Stimulated activated memory B cell treated with anti-CD40 and anti-IgM and Interleukin-4, amounts not matched to agents 10 μg/mL and 1 μg/mL and 100 μg/mL, for 72 hours (primary cell): ENCODE results near the gene TARBP1.
"Not testable (repeated sequence)": the region's sequence is repeated elsewhere in the genome, so short reads cannot be mapped to it uniquely, and the experiment has no call there.

Experiments
- ATAC-seq: fragments of 150-1000 bp; cut with Tn5 transposase; 2 replicates; pipeline ENCODE4 v1.10.0; 2021
- H3K27ac Mint-ChIP-seq: one replicate; pipeline ENCODE4 v1.8.0; 2022; ENCODE audit warnings: mild to moderate bottlenecking, mixed read lengths
- H3K27me3 Mint-ChIP-seq: one replicate; pipeline ENCODE4 v1.8.0; 2022; ENCODE audit warnings: mixed read lengths
- H3K36me3 Mint-ChIP-seq: one replicate; pipeline ENCODE4 v1.8.0; 2022; ENCODE audit warnings: mixed read lengths
- H3K4me1 Mint-ChIP-seq: one replicate; pipeline ENCODE4 v1.8.0; 2022; ENCODE audit warnings: mixed read lengths
- H3K4me3 Mint-ChIP-seq: one replicate; pipeline ENCODE4 v1.8.0; 2022; ENCODE audit warnings: mild to moderate bottlenecking, moderate library complexity, mixed read lengths
- H3K9me3 Mint-ChIP-seq: one replicate; pipeline ENCODE4 v1.8.0; 2022; ENCODE audit warnings: mixed read lengths

Gene TARBP1

DNA sequence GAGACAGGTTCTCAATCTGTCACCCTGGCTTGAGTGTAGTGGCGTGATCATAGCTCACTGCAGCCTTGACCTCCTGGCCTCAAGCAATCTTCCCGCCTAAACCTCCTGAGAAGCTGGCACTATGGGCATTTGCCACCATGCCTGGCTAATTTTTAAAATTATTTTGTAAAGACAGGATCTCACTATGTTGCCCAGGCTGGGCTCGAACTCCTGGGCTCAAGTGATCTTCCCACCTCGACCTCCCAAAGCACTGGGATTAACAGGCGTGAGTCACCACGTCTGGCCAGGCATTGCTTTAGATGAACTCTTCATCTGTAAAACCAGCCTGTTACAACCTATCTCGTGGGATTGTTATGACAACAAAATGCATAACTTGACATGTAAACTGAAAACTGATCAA lies 103.3 kb downstream of the TARBP1 start:
- Mint-ChIP-seq H3K36me3 (peaks cover 49% of the 10 kb centered on the region), H3K4me3 (no peak overlapping the region), H3K9me3 (peaks cover 7% of the 10 kb centered on the region), H3K4me1 (peaks cover 57% of the 10 kb centered on the region), H3K27me3 (no peaks in the 10 kb centered on the region), H3K27ac (no peak overlapping the region)
- ATAC-seq, result no peak

DNA sequence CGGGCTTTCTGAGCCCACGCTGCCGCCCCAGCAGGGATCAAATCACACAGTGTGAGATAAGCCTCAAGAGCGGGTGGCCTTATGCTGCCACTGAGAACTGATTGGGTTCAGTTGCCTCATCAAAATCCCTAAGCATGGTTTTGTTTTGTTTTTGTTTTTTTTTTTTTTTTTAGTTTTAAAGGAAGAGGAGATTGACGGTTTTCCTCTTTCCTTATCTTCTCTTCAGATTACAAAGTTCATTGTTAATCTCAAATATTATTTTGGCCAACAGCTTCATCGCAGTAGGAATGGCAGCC lies 105.1 kb downstream of the TARBP1 start:
- Mint-ChIP-seq H3K4me3 (peak overlapping the region; percentile 94), H3K27me3 (no peaks in the 10 kb centered on the region), H3K9me3 (no peaks in the 10 kb centered on the region), H3K36me3 (peaks cover 32% of the 10 kb centered on the region), H3K27ac (peak overlapping the region; percentile 96), H3K4me1 (peaks cover 50% of the 10 kb centered on the region)
- peak; percentile 55 for ATAC-seq

DNA sequence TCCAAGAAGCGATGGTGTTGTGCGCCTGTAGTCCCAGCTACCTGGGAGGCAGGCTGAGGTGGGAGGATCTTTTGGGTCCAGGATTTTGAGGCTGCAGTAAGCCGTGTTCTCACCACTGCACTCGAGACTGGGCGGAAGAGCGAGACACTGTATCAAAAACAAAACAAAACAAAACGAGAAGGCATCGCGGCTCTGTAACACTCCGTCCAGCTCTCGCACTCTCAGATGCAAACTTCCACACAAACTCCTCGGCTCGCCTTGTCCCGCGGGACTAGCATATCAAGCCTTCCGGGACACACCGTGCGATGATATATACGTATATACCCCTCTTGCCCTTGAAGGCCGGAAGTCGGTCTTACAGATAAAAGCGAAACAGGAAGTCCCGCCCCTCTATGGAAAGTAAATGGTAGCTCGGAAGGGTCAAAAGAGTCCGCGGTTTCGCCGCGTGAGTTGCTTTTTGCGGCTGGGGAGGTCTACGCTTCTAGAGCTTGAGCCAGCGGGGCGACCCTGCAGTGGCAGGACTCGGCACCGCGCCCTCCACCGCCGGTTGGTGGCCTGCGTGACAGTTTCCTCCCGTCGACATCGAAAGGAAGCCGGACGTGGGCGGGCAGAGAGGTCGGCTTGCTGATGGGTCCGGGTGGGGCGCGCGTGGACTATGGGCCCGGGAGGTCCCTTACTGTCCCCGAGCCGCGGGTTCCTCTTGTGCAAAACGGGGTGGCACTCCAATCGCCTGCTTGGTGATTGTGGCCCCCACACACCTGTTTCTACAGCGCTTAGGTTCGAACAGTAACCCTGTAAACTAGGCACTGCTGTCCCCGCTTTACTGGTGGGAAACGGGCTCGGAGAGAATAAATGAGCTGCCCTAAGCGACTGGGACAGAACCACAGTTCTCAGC lies 105.7 kb downstream of the TARBP1 start, which contains the start of gene COA6:
COA6 (plus strand) TSS at position 393 of the 895 bp plus-strand sequence; CDS start at position 404, 11 bp downstream.
- Mint-ChIP-seq H3K4me3 (peak within 1 kb of the TSS; percentile 94), H3K27ac (peak within 1 kb of the TSS; percentile 96), H3K36me3 (peaks cover 26% of the 10 kb centered on the region), H3K4me1 (peaks cover 48% of the 10 kb centered on the region), H3K9me3 (no peaks in the 10 kb centered on the region), H3K27me3 (no peaks in the 10 kb centered on the region)
- ATAC-seq, result peak; percentile 96

DNA sequence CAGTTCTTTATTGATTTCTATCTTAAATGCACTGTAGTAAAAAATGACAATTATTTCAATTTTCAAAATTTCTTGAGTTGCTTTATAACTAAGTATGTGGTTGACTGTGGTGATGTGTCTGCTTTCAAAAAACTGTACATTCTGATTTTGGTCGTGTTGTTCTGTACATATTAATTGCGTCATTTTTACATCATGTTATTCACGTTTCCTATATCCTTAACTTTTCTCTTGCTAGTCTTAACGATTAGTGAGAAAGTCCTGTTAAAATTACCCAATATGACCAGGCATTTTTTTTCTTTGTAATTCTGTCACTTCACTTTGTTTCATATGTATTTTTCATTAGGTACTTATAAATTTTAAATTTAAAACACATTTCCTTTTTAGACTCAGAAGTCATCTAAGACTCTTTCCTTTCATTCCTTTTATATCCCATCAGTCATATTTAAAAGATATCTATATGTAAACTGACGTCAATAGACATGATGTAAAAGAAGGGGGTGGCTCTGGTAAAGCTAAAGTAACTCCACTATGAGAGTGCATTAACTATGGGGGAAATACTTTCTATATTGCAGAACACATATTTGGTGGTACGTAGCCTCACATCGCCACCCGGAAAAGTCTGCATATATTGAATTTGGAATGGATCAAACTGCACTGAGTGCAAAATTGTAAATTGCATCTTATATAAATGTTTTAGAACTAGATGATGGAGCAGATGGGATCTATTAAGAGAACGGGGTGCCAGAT lies 106.8 kb downstream of the TARBP1 start:
- H3K9me3 Mint-ChIP-seq, result no peaks in the 10 kb centered on the region
- peaks cover 14% of the 10 kb centered on the region for H3K36me3 Mint-ChIP-seq
- no peak for ATAC-seq
- peak overlapping the region; percentile 96 for H3K27ac Mint-ChIP-seq
- H3K27me3 Mint-ChIP-seq, result no peaks in the 10 kb centered on the region
- H3K4me3 Mint-ChIP-seq, result peak overlapping the region; percentile 94
- H3K4me1 Mint-ChIP-seq, result peaks cover 38% of the 10 kb centered on the region

DNA sequence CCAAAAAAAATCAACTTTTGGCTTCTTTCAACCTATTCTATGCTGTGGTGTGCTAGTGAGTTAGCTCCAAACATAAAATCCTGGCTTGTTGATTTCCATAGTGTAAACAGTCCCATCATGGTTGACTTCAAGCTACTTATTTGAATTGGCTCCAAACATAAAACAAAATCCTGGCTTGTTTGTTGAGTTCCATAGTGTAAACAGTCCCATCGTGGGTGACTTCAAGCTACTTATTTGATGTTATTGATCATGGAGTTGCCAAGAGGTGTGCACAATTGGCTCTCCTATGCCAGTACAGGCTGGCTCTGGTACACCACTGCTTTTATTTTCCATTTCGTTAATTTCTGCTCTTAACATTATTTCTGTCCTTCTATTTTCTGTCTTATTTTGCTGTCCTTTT lies 107.6 kb downstream of the TARBP1 start:
- Mint-ChIP-seq H3K4me1 (peaks cover 32% of the 10 kb centered on the region), H3K36me3 (peaks cover 7% of the 10 kb centered on the region), H3K27me3 (no peaks in the 10 kb centered on the region), H3K9me3 (no peaks in the 10 kb centered on the region), H3K27ac (no peak overlapping the region), H3K4me3 (no peak overlapping the region)
- no peak for ATAC-seq

- Mint-ChIP-seq H3K4me1 (peaks cover 20% of the 10 kb centered on the region), H3K9me3 (no peaks in the 10 kb centered on the region), H3K27ac (no peak overlapping the region), H3K36me3 (no peaks in the 10 kb centered on the region), H3K27me3 (no peaks in the 10 kb centered on the region), H3K4me3 (no peak overlapping the region)
- ATAC-seq, result no peak
These were observed 109.2 kb downstream of the TARBP1 start for GRCh38 chr1:234369784-234370183.

- ATAC-seq, result no peak
These were observed 109.9 kb downstream of the TARBP1 start for GRCh38 chr1:234369033-234369430.

GRCh38 chr1:234368320-234369032 lies 110.5 kb downstream of the TARBP1 start:
- Mint-ChIP-seq H3K4me3 (no peak overlapping the region), H3K9me3 (no peaks in the 10 kb centered on the region), H3K27ac (peak overlapping the region; percentile 10), H3K27me3 (no peaks in the 10 kb centered on the region), H3K36me3 (no peaks in the 10 kb centered on the region), H3K4me1 (peaks cover 9% of the 10 kb centered on the region)
- ATAC-seq, result no peak

More at GRCh38 chr1:234369033-234369430, 109.9 kb downstream of the TARBP1 start:
- no peaks in the 10 kb centered on the region for H3K9me3 Mint-ChIP-seq
- H3K36me3 Mint-ChIP-seq, result no peaks in the 10 kb centered on the region
- peak overlapping the region; percentile 10 for H3K27ac Mint-ChIP-seq
- peaks cover 12% of the 10 kb centered on the region for H3K4me1 Mint-ChIP-seq
- H3K27me3 Mint-ChIP-seq, result no peaks in the 10 kb centered on the region
- no peak overlapping the region for H3K4me3 Mint-ChIP-seq

GRCh38 chr1:234362558-234362957 lies 116.4 kb downstream of the TARBP1 start:
- no peaks in the 10 kb centered on the region for H3K27me3 Mint-ChIP-seq
- H3K36me3 Mint-ChIP-seq, result no peaks in the 10 kb centered on the region
- no peak overlapping the region for H3K4me3 Mint-ChIP-seq
- no peak overlapping the region for H3K27ac Mint-ChIP-seq
- H3K4me1 Mint-ChIP-seq, result peaks cover 8% of the 10 kb centered on the region
- H3K9me3 Mint-ChIP-seq, result no peaks in the 10 kb centered on the region
- no peak for ATAC-seq

DNA sequence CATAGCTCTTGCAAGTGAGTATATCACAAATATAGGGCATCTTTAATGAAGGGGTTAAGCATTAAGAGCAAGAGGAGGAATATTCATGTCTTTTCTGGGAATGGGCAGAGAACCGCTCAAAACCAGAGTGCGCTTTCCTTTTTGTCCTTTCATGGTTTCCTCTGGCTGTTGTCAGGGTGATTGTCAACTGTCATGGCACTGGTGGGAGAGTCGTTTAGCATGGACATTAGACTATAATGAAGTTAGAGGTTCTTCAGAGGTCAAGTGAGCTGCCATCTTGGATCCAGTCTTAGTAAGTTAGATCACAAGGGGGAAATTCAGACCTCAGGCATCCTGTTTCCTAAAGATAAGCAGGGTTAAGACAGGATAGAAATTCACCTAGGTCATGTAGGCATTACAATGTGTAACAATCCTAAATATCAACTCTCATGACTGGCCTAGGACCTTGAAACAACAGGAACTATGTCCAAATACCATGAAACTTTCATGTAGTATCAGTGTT lies 117.8 kb downstream of the TARBP1 start:
- H3K36me3 Mint-ChIP-seq, result no peaks in the 10 kb centered on the region
- no peaks in the 10 kb centered on the region for H3K9me3 Mint-ChIP-seq
- no peak overlapping the region for H3K27ac Mint-ChIP-seq
- H3K4me3 Mint-ChIP-seq, result no peak overlapping the region
- no peak for ATAC-seq
- H3K4me1 Mint-ChIP-seq, result peaks cover 8% of the 10 kb centered on the region
- no peaks in the 10 kb centered on the region for H3K27me3 Mint-ChIP-seq

DNA sequence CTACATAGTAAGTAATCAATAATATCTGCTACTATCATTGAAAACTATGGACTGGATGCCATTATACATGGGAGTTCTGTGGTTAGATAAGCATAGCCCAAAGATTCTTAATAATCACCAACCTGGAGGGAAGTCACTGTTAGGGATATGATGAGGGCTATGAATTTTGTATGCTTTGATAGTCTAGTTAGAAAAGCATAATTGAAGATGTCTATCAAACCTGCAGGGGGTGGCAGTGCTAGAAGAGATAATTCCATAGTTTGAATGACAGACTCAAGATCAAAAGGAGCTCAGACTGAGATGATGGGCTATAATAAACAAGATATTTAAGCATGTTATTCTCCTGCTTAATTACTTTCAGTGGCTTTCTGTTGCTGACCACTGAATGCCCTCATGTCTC lies 121.1 kb downstream of the TARBP1 start:
- H3K36me3 Mint-ChIP-seq, result no peaks in the 10 kb centered on the region
- H3K27me3 Mint-ChIP-seq, result no peaks in the 10 kb centered on the region
- H3K27ac Mint-ChIP-seq, result peak overlapping the region; percentile 87
- peak overlapping the region; percentile 64 for H3K4me3 Mint-ChIP-seq
- ATAC-seq, result no peak
- peaks cover 8% of the 10 kb centered on the region for H3K4me1 Mint-ChIP-seq
- no peaks in the 10 kb centered on the region for H3K9me3 Mint-ChIP-seq

DNA sequence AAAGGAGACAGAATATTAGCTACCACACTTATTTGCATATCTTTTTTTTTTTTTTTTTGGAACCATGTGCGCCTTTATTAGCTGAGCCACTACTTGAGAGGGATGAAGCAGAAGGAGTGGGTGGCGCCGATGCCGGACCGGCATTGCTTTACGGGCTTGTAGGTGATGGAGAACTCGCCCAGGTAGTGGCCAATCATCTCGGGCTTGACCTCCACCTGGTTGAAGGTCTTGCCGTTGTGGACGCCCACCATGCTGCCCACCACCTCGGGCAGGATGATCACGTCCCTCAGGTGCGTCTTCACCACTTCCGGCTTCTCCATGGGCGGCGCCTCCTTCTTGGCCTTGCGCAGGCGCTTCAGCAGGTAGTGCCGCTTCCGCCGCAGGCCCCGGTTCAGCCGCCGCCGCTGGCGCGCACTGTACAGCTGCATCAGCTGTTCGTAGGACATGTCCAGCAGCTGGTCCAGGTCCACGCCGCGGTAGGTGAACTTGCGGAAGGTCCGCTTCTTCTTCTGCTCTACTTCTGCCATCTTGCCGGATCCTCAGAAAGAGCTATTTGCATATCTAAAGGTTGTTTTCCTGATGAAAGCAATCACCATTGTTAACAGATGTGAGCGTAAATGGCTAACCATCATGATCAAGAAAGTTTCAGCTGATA lies 122.2 kb downstream of the TARBP1 start:
- not testable (repeated sequence) for H3K27me3 Mint-ChIP-seq, H3K9me3 Mint-ChIP-seq, H3K4me1 Mint-ChIP-seq, H3K36me3 Mint-ChIP-seq
- H3K27ac Mint-ChIP-seq, result peak overlapping the region; percentile 87
- H3K4me3 Mint-ChIP-seq, result peak overlapping the region; percentile 84
- peak; percentile 59 for ATAC-seq

- no peak for ATAC-seq
- H3K4me3 Mint-ChIP-seq, result peak overlapping the region; percentile 84
- no peaks in the 10 kb centered on the region for H3K27me3 Mint-ChIP-seq
- H3K36me3 Mint-ChIP-seq, result no peaks in the 10 kb centered on the region
- peak overlapping the region; percentile 87 for H3K27ac Mint-ChIP-seq
- no peaks in the 10 kb centered on the region for H3K9me3 Mint-ChIP-seq
- peaks cover 8% of the 10 kb centered on the region for H3K4me1 Mint-ChIP-seq
These were observed 123.0 kb downstream of the TARBP1 start for GRCh38 chr1:234355782-234356510.

DNA sequence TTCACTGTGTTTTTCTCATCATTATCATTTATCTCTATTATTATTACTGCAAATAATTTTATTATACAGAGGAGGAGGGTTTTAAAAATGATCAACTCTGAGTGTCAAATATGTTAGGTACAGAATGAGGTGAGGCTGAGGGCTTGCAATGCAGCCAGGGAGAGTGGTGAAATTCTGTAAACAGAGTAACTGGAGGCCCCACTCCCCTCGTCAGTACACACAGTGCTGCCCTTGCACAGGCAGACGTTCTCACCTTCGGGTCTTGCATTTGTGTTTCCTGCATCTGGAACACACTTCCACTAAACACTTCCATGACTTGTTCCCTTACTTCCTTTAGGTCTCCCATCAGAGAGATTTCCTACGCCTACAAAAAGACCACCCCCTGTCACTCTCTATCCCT lies 130.0 kb downstream of the TARBP1 start:
- no peak for ATAC-seq
- H3K9me3 Mint-ChIP-seq, result no peaks in the 10 kb centered on the region
- no peaks in the 10 kb centered on the region for H3K4me1 Mint-ChIP-seq
- H3K36me3 Mint-ChIP-seq, result no peaks in the 10 kb centered on the region
- peaks cover 35% of the 10 kb centered on the region for H3K27me3 Mint-ChIP-seq
- H3K4me3 Mint-ChIP-seq, result no peak overlapping the region
- H3K27ac Mint-ChIP-seq, result no peak overlapping the region
